NCI-H1417 treated with DMSO at 0.1 percent for 48 hours (cell line): ENCODE data around the gene MZB1.
"Not testable (repeated sequence)": the region's sequence is repeated elsewhere in the genome, so short reads cannot be mapped to it uniquely, and the experiment has no call there.

ENCODE experiments used
- DNase-seq: peaks from one replicate; lab custom pipeline; 2025; lab: John Stamatoyannopoulos, UW

MZB1 gene

DNA sequence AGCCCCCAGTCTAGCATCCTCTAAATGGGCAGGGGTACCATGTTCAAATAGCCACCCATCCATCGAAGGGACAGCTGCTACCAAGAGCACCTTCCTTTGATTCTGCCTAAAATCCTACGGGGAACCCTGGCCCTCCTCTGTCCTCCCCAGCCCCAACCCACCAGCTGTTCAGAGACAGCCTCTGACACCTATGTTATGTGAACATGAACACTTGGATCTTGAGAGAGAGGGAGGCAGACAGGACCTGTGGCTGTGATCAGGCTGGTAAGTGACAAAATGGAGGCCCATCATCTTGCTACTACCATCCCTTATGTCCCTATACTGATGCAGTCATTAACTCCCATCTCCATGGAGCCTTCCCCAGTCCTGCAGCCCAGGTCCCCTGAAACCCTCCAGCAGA is 14.8 kb downstream of the MZB1 start:
- no peak for DNase-seq

GRCh38 chr5:139371482-139372435 is 18.0 kb downstream of the MZB1 start:
- DNase-seq, result no peak

DNA sequence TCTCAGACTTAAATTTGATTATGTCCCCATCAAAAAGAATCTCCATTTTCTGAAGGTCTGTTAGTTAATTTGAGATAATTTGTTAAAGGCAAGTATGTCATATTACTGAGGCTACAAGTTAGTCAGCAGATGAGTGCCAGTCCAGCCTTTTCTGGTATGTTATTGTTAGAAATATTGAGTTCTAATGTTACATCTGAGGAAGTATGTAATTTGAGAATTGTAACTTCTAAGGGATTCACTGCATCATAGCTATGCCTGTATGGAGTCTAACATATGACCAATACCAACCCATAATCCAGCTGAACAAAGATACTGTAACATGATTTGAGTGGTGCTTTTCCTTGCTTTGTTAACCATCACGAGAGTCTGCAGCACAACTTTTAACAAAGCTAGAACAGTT is 20.5 kb downstream of the MZB1 start:
- no peak for DNase-seq

GRCh38 chr5:139368613-139369012 is 21.1 kb downstream of the MZB1 start:
- DNase-seq, result no peak

GRCh38 chr5:139364466-139364865 is 25.2 kb downstream of the MZB1 start:
- no peak for DNase-seq

DNA sequence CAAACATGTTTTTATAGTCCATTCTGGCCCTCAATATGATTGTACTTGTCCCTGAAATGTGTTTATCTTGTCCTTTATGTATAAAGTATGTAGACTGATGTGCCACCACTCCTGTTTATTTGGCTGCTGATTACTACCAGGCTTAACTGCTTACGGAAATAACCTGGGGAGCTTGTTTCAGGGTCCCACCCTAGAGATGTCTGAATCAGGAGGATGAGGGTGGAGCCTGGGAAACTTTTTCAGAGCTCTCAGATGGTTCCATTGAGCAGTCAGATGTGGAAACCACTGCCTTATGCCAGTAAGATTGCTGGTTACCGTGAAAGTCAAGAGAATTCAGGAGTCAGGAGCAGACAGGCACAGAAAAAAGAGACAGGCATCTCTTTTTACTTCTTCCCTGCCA is 25.8 kb downstream of the MZB1 start:
- no peak for DNase-seq

- DNase-seq, result no peak
Measured at GRCh38 chr5:139361835-139362429, 27.8 kb downstream of the MZB1 start.

DNA sequence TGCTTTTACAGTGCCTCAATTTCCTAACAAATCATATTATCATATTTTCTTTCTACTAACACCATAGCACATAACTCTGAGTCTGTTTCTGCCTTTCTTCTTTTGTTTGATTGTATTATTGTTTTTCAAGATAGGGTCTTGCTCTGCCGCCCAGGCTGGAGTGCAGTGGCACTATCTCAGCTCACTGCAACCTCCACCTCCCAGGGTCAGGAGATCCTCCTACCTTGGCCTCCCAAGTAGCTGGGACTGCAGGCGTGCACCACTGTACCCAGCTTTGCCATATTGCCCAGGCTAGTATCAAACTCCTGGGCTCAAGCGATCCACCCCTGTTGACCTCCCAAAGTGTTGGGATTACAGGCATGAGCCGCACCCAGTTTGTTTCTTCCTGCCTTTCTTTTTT is 29.3 kb downstream of the MZB1 start:
- DNase-seq, result no peak

GRCh38 chr5:139358064-139358463 is 31.6 kb downstream of the MZB1 start:
- DNase-seq, result no peak

DNA sequence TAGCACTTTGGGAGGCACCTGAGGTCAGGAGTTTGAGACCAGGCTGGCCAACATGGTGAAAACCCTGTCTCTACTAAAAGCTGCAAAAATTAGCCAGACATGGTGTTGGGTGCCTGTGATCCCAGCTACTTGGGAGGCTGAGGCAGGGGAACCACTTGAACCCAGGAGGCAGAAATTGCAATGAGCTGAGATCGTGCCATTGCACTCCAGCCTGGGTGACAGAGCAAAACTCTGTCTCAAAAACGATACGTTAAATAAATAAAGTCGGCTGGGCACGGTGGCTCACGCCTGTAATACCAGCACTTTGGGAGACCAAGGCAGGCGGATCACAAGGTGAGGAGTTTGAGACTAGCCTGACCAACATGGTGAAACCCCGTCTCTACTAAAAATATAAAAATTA is 33.8 kb downstream of the MZB1 start:
- not testable (repeated sequence) for DNase-seq

- no peak for DNase-seq
Measured at GRCh38 chr5:139354186-139354585, 35.5 kb downstream of the MZB1 start.

GRCh38 chr5:139347863-139348262 is 41.9 kb downstream of the MZB1 start:
- DNase-seq, result not testable (repeated sequence)

DNA sequence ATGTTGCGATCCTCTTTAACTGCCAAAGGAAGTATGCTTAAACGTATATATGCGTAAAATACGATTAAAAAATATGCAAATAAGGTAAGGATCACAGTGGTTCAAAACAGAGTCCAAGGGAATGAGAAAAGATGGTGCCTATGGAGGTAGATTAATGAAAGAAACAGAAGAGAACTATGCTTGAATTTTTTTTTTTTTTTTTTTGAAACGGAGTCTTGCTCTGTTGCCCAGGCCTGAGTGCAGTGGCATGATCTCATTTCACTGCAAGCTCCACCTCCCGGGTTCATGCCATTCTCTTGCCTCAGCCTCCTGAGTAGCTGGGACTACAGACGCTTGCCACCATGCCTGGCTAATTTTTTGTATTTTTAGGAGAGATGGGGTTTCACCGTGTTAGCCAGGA is 44.3 kb downstream of the MZB1 start:
- not testable (repeated sequence) for DNase-seq

DNA sequence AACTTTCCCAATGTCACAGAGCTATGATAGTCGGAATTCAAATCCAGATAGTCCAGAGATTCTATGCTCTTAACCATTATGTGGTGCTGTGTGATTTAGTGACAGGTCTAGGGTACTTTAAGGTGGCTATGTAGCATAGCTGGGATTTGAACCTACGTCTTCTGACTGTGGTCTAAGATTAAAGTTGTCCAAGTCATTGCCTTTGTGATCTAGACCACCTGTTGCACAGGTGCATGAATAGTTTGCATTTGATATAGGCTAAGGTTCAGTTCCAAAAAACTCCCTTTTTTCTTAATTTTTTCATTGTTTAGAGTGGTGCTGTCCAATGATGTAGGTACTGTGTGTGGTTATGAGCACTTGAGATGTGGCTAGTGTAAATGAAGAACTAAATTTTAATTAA is 45.5 kb downstream of the MZB1 start:
- DNase-seq, result no peak

GRCh38 chr5:139343476-139343875 is 46.2 kb downstream of the MZB1 start:
- no peak for DNase-seq

GRCh38 chr5:139342423-139342723 is 47.3 kb downstream of the MZB1 start:
- no peak for DNase-seq

DNA sequence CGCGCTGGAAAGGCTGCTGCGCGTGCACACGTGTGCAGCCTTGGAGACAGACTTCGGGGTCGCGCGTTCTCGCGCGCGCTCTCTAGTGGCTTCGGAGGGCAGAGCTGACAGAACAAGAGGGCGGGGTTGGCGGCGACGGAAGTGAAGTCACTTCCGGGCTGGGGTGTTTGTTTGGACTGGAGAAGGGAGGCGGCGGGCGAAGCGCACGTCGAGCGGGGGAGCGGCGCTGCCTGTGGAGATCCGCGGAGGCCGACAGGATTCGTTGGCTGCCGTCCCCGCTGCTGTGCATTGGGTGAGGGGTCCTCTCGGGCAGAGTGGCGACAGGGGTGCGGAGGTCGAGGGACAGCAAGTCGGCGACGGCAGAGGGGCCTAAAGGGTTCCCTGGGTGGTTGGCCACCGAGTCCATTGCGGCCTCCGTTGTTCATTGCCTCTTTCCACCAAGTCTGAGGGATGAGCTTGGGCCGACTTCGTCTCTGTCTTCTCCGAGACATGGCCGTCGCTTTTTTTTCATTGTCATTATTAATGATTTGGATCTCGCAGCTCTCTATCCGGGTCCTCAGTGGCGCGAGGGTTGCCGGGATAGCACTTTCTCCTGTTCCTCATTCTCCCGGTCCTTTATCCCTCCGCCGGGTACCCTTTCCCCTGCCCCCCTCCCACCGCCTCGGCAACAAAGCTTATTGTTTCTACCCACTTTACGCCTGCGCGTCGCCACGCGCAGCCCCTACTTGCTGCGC is 47.9 kb downstream of the MZB1 start, which contains the start of gene PAIP2:
Gene PAIP2, plus strand, starts transcription at position 166 of the 734 bp plus-strand sequence. CDS start 21,931 bp downstream, outside the sequence.
- DNase-seq, result peak; percentile 37

DNA sequence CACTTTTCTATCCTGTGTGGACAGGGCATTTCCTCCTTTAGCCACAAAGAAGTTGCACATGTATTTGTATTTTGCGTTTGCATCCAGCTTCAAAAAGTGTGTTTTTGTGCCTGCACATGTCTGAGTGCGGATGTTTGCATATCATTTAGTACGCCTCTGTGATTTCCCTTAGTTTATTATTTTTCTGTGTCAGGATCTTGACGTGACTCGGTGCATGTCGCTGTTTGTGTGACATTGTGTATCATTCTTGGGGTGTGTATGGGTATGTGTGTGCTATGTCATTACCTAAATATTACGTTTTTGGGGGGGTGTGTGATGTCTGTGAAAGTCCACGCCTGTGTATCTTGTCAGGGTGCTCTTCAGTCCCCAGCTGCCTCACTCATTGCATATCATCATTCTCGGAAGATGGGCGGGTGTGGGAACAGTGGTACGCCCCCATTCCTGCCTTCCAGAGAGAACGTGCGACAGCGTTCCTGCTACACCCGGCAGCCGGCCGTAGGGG is 48.5 kb downstream of the MZB1 start:
- no peak for DNase-seq

GRCh38 chr5:139340051-139340450 is 49.7 kb downstream of the MZB1 start:
- no peak for DNase-seq
